Fibroblast of lung (primary cell): ENCODE measurements around the gene OLA1. TPM values are rescaled to one million over a fixed set of nuclear protein-coding genes. Genes with fewer than 3 reads are reported as not detected.
A peak's percentile ranks its signal among the peaks of the same experiment; 100 is the strongest.

ENCODE experiments used
- DNase-seq, 2 donors: peaks; one replicate each; pipeline versions ENCODE4 v3.0.0 to v3.0.0-alpha.2; 2010; ENCODE audit warnings: low read depth in 2 of 2
- H2AFZ ChIP-seq: 2 replicates; pipeline ENCODE4 v1.5.1; 2012; ENCODE audit warnings: low read length, control low read depth, inconsistent platforms
- H3K27ac ChIP-seq: 2 replicates; pipeline ENCODE4 v1.5.1; 2011; ENCODE audit warnings: low read length, control low read depth; ENCODE audit not compliant: insufficient read depth
- H3K27me3 ChIP-seq: 2 replicates; pipeline ENCODE4 v1.5.1; 2011; ENCODE audit warnings: mild to moderate bottlenecking, low read length; ENCODE audit not compliant: control insufficient read depth, insufficient read depth
- H3K36me3 ChIP-seq: 2 replicates; pipeline ENCODE4 v1.5.1; 2011; ENCODE audit warnings: low read length; ENCODE audit not compliant: control insufficient read depth, insufficient read depth
- H3K4me1 ChIP-seq: 2 replicates; pipeline ENCODE4 v1.5.1; 2011; ENCODE audit warnings: low read length; ENCODE audit not compliant: control insufficient read depth, insufficient read depth; ENCODE audit errors: extremely low read depth
- H3K4me2 ChIP-seq: 2 replicates; pipeline ENCODE4 v1.5.1; 2011; ENCODE audit warnings: low read length, control low read depth; ENCODE audit not compliant: insufficient read depth; ENCODE audit errors: extremely low read depth
- H3K4me3 ChIP-seq, 4 experiments: fragments of 200-600 bp in 1 of 4; sonication (generic) in 1 of 4; replicated peaks in 1 of 4; 2 replicates each; pipeline ENCODE4 v1.5.1; 2011 to 2016; ENCODE audit warnings: low read length in 4 of 4, low read depth in 3 of 4, mild to moderate bottlenecking in 3 of 4, control low read depth in 2 of 4, inconsistent platforms in 1 of 4, mixed read lengths in 1 of 4; ENCODE audit not compliant: insufficient read depth in 1 of 4; ENCODE audit errors: control extremely low read depth in 1 of 4
- H3K79me2 ChIP-seq: 2 replicates; pipeline ENCODE4 v1.5.1; 2012; ENCODE audit warnings: mild to moderate bottlenecking, low read length, inconsistent platforms; ENCODE audit not compliant: control insufficient read depth, insufficient read depth
- H3K9ac ChIP-seq: 2 replicates; pipeline ENCODE4 v1.5.1; 2011; ENCODE audit warnings: mild to moderate bottlenecking, low read length, control low read depth; ENCODE audit not compliant: insufficient read depth
- H3K9me3 ChIP-seq: 2 replicates; pipeline ENCODE4 v1.5.1; 2012; ENCODE audit warnings: low read depth, low read length; ENCODE audit not compliant: control insufficient read depth, insufficient read depth
- H4K20me1 ChIP-seq: 2 replicates; pipeline ENCODE4 v1.5.1; 2011; ENCODE audit warnings: low read length; ENCODE audit not compliant: control insufficient read depth, insufficient read depth; ENCODE audit errors: extremely low read depth
- CTCF ChIP-seq, 2 donors: IDR thresholded peaks in 1 of 2; conservative IDR thresholded peaks in 1 of 2; 1 replicate in 1 of 2; 2 replicates in 1 of 2; pipeline ENCODE4 v1.5.1; 2011 to 2012; ENCODE audit warnings: low read length in 2 of 2, control low read depth in 1 of 2, inconsistent platforms in 1 of 2, low read depth in 1 of 2, mild to moderate bottlenecking in 1 of 2
- EZH2 ChIP-seq: IDR thresholded peaks from 2 replicates; pipeline ENCODE4 v1.5.1; 2012; ENCODE audit warnings: low read length, control low read depth, mild to moderate bottlenecking; ENCODE audit errors: missing control alignments
- polyA plus RNA-seq, 2 donors: library from polyadenylated mRNA; depleted of rRNA in 1 of 2; stranded (reverse) in 1 of 2; unstranded in 1 of 2; fragments of >200 nt; gene quantifications; 2 replicates each; pipeline ENCODE4 v1.2.1, GENCODE V29; 2011 to 2012; ENCODE audit warnings: missing spikeins in 1 of 2
- total RNA-seq: library from RNA; depleted of rRNA; stranded (reverse); fragments of >200 nt; gene quantifications from 2 replicates; pipeline ENCODE4 v1.2.1, GENCODE V29; 2014

Gene OLA1
- total and polyA plus RNA-seq, 2 donors (not counting 1 experiment from before 2014, with no cell fraction given) = 74.3 to 91.4 TPM

- no peak overlapping the region for H3K9ac ChIP-seq
Observed at GRCh38 chr2:174177316-174177890, 70.9 kb downstream of the OLA1 start.

GRCh38 chr2:174176898-174177297, 71.4 kb downstream of the OLA1 start:
- peaks cover 1% of the 10 kb centered on the region for H3K79me2 ChIP-seq

More at GRCh38 chr2:174177316-174177890, 70.9 kb downstream of the OLA1 start:
- Histone ChIP-seq H3K36me3 (no peaks in the 10 kb centered on the region), H3K4me2 (no peak overlapping the region), H3K9me3 (no peaks in the 10 kb centered on the region), H2AFZ (no peak overlapping the region), H3K27me3 (no peaks in the 10 kb centered on the region), H3K79me2 (no peaks in the 10 kb centered on the region), H4K20me1 (no peaks in the 10 kb centered on the region), H3K4me3 (no peak overlapping the region), H3K27ac (no peak overlapping the region), H3K4me1 (no peaks in the 10 kb centered on the region)
- no peak for DNase-seq
- TF ChIP-seq EZH2 (no peak), CTCF (conservative IDR thresholded peaks at IDR 0.05 in 1 of 2, IDR thresholded peaks at IDR 0.05 in 1 of 2; ENCODE audit: low read depth in 1 of 2, low read length in 2 of 2) (no peak)

GRCh38 chr2:174174741-174175140, 73.6 kb downstream of the OLA1 start:
- H3K79me2 ChIP-seq = peaks cover 4% of the 10 kb centered on the region

More at GRCh38 chr2:174176898-174177297, 71.4 kb downstream of the OLA1 start:
- Histone ChIP-seq H3K9me3 (no peaks in the 10 kb centered on the region), H2AFZ (no peak overlapping the region), H3K4me1 (no peaks in the 10 kb centered on the region), H3K9ac (no peak overlapping the region), H3K4me3 (no peak overlapping the region), H3K27me3 (no peaks in the 10 kb centered on the region), H3K36me3 (no peaks in the 10 kb centered on the region), H3K27ac (no peak overlapping the region), H4K20me1 (no peaks in the 10 kb centered on the region), H3K4me2 (no peak overlapping the region)
- TF ChIP-seq CTCF (conservative IDR thresholded peaks at IDR 0.05 in 1 of 2, IDR thresholded peaks at IDR 0.05 in 1 of 2; ENCODE audit: low read depth in 1 of 2, low read length in 2 of 2) (no peak), EZH2 (no peak)
- DNase-seq = peak in 1 of 2 donors; percentile 91

More at GRCh38 chr2:174174741-174175140, 73.6 kb downstream of the OLA1 start:
- Histone ChIP-seq H3K27me3 (no peaks in the 10 kb centered on the region), H3K27ac (no peak overlapping the region), H3K9me3 (no peaks in the 10 kb centered on the region), H3K4me1 (no peaks in the 10 kb centered on the region), H4K20me1 (no peaks in the 10 kb centered on the region), H3K36me3 (no peaks in the 10 kb centered on the region), H3K4me3 (no peak overlapping the region), H2AFZ (no peak overlapping the region), H3K9ac (no peak overlapping the region), H3K4me2 (no peak overlapping the region)
- DNase-seq = no peak
- TF ChIP-seq CTCF (conservative IDR thresholded peaks at IDR 0.05 in 1 of 2, IDR thresholded peaks at IDR 0.05 in 1 of 2; ENCODE audit: low read depth in 1 of 2, low read length in 2 of 2) = no peak
- TF ChIP-seq EZH2 = no peak
